GM23338 (cell line): ENCODE data around the gene MS4A13. TPM values are rescaled to one million over a fixed set of nuclear protein-coding genes. Genes with fewer than 3 reads are reported as not detected.

Experiments used
- ATAC-seq: fragments of 200-7000 bp; cut with Tn5 transposase; 3 replicates; pipeline ENCODE4 v1.9.1; 2020
- DNase-seq: peaks from one replicate; pipeline ENCODE4 v3.0.0-alpha.2; 2015; ENCODE audit warnings: low spot score
- H2AFZ ChIP-seq: fragments of 200-600 bp; sonication (generic); 2 replicates; pipeline ENCODE4 v1.8.0; 2016; ENCODE audit warnings: antibody characterized with exemption, mild to moderate bottlenecking, moderate library complexity
- H3F3A ChIP-seq: fragments of 200-600 bp; sonication (generic); replicated peaks from 2 replicates; pipeline ENCODE4 v1.8.0; 2017; ENCODE audit warnings: antibody characterized with exemption, mixed run types, low read depth
- H3K27ac ChIP-seq: fragments of 200-600 bp; sonication (generic); 2 replicates; pipeline ENCODE4 v1.6.1; 2016; ENCODE audit warnings: low read depth
- H3K27me3 ChIP-seq: fragments of 200-600 bp; sonication (generic); 2 replicates; pipeline ENCODE4 v1.8.0; 2016; ENCODE audit warnings: mild to moderate bottlenecking, mixed run types, moderate library complexity; ENCODE audit not compliant: insufficient read depth
- H3K36me3 ChIP-seq: fragments of 200-600 bp; sonication (generic); 2 replicates; pipeline ENCODE4 v1.8.0; 2016; ENCODE audit warnings: mild to moderate bottlenecking; ENCODE audit not compliant: insufficient read depth
- H3K4me1 ChIP-seq: fragments of 200-600 bp; sonication (generic); 2 replicates; pipeline ENCODE4 v1.8.0; 2016; ENCODE audit warnings: mild to moderate bottlenecking, moderate library complexity; ENCODE audit not compliant: insufficient read depth
- H3K4me2 ChIP-seq: fragments of 200-600 bp; sonication (generic); 2 replicates; pipeline ENCODE4 v1.7.1; 2017; ENCODE audit warnings: mixed run types
- H3K4me3 ChIP-seq: fragments of 200-600 bp; sonication (generic); 2 replicates; pipeline ENCODE4 v1.6.1; 2016; ENCODE audit warnings: mixed run types
- H3K79me2 ChIP-seq: fragments of 200-600 bp; sonication (generic); replicated peaks from 2 replicates; pipeline ENCODE4 v1.8.0; 2017; ENCODE audit warnings: mild to moderate bottlenecking; ENCODE audit not compliant: insufficient read depth
- H3K9me2 ChIP-seq: fragments of 200-600 bp; sonication (generic); 2 replicates; pipeline ENCODE4 v1.8.0; 2017; ENCODE audit not compliant: insufficient read depth
- H4K20me1 ChIP-seq: fragments of 200-600 bp; sonication (generic); replicated peaks from 2 replicates; pipeline ENCODE4 v1.8.0; 2017; ENCODE audit warnings: mild to moderate bottlenecking; ENCODE audit not compliant: insufficient read depth
- H3K27ac Mint-ChIP-seq: 2 replicates; pipeline ENCODE4 v1.8.0; 2020; ENCODE audit warnings: inconsistent platforms, mild to moderate bottlenecking, moderate library complexity, mixed read lengths
- H3K27me3 Mint-ChIP-seq: 3 replicates; pipeline ENCODE4 v1.8.0; 2022; ENCODE audit warnings: low read depth, mild to moderate bottlenecking, moderate library complexity, mixed read lengths, inconsistent platforms; ENCODE audit not compliant: insufficient read depth, poor library complexity
- H3K36me3 Mint-ChIP-seq: 3 replicates; pipeline ENCODE4 v1.8.0; 2021; ENCODE audit warnings: low read depth, mild to moderate bottlenecking, inconsistent platforms, moderate library complexity, mixed read lengths
- H3K4me1 Mint-ChIP-seq: 3 replicates; pipeline ENCODE4 v1.8.0; 2020; ENCODE audit warnings: mild to moderate bottlenecking, inconsistent platforms, mixed read lengths
- H3K4me3 Mint-ChIP-seq: 3 replicates; pipeline ENCODE4 v1.8.0; 2021; ENCODE audit warnings: moderate library complexity, mild to moderate bottlenecking, inconsistent platforms, mixed read lengths
- H3K9me3 Mint-ChIP-seq: 3 replicates; pipeline ENCODE4 v1.8.0; 2020; ENCODE audit warnings: moderate library complexity, mild to moderate bottlenecking, inconsistent platforms, mixed read lengths
- CREB1 ChIP-seq: fragments of 250-450 bp; sonication (Bioruptor Pico); IDR thresholded peaks from 2 replicates; pipeline ENCODE4 v1.5.0; 2020; ENCODE audit warnings: low read depth, mild to moderate bottlenecking, moderate library complexity
- EZH2 ChIP-seq: fragments of 200-600 bp; sonication (generic); IDR thresholded peaks from one replicate; pipeline ENCODE4 v1.8.0; 2017; ENCODE audit warnings: antibody characterized with exemption, mild to moderate bottlenecking, low read depth; ENCODE audit not compliant: unreplicated experiment
- EZH2phosphoT487 ChIP-seq: fragments of 200-600 bp; sonication (generic); IDR thresholded peaks from one replicate; pipeline ENCODE4 v1.8.1; 2018; ENCODE audit warnings: antibody characterized with exemption; ENCODE audit not compliant: unreplicated experiment
- JUNB ChIP-seq: IDR thresholded peaks from one replicate; pipeline ENCODE4 v1.6.1; 2016; ENCODE audit warnings: antibody characterized with exemption; ENCODE audit not compliant: unreplicated experiment
- NANOG ChIP-seq: IDR thresholded peaks from 2 replicates; pipeline ENCODE4 v1.6.1; 2016; ENCODE audit warnings: antibody characterized with exemption, borderline replicate concordance
- POLR2AphosphoS5 ChIP-seq: IDR thresholded peaks from 2 replicates; pipeline ENCODE4 v1.6.1; 2016; ENCODE audit warnings: antibody characterized with exemption, low read depth
- REST ChIP-seq: IDR thresholded peaks from one replicate; pipeline ENCODE4 v1.6.1; 2018; ENCODE audit warnings: antibody characterized with exemption; ENCODE audit not compliant: unreplicated experiment
- STAT1 ChIP-seq: IDR thresholded peaks from one replicate; pipeline ENCODE4 v1.6.1; 2016; ENCODE audit warnings: antibody characterized with exemption; ENCODE audit not compliant: unreplicated experiment
- ZNF114 ChIP-seq: fragments of 250-450 bp; sonication (Bioruptor Pico); IDR thresholded peaks from 2 replicates; pipeline ENCODE4 v1.5.0; 2020; ENCODE audit warnings: mild to moderate bottlenecking, moderate library complexity
- ZNF331 ChIP-seq: fragments of 250-450 bp; sonication (Bioruptor Pico); IDR thresholded peaks from 2 replicates; pipeline ENCODE4 v1.5.0; 2020; ENCODE audit warnings: low read depth, mild to moderate bottlenecking, moderate library complexity
- ZNF462 ChIP-seq: fragments of 250-450 bp; sonication (Bioruptor Pico); IDR thresholded peaks from 2 replicates; pipeline ENCODE4 v1.5.0; 2020; ENCODE audit warnings: mild to moderate bottlenecking, moderate library complexity
- polyA plus RNA-seq: library from polyadenylated mRNA; unstranded; fragments of >200 nt; fragmentation: Nextera tagmentation; extraction: Ambion mirVana; gene quantifications from 2 replicates; pipeline ENCODE4 v1.2.1, GENCODE V29; 2016
- total RNA-seq: library from RNA; depleted of rRNA; stranded (reverse); fragments of >200 nt; shearing (Covaris generic); gene quantifications from 2 replicates; pipeline ENCODE4 v1.2.3, GENCODE V29; 2014
- TF ChIP-seq, protein P1 (sequence below), 2 experiments: fragments of 200-600 bp in 1 of 2; sonication (generic) in 1 of 2; conservative IDR thresholded peaks; 2 replicates each; pipeline versions ENCODE4 v1.5.1 to v1.6.1; 2016 to 2017; ENCODE audit warnings: antibody characterized with exemption in 2 of 2, low read depth in 2 of 2, mild to moderate bottlenecking in 2 of 2, moderate library complexity in 1 of 2
- TF ChIP-seq, protein P2 (sequence below): IDR thresholded peaks from 2 replicates; pipeline ENCODE4 v1.6.1; 2016; ENCODE audit warnings: antibody characterized with exemption

MS4A13 gene
- total and polyA plus RNA-seq, 2 experiments from 2014 or later, result not detected

DNA sequence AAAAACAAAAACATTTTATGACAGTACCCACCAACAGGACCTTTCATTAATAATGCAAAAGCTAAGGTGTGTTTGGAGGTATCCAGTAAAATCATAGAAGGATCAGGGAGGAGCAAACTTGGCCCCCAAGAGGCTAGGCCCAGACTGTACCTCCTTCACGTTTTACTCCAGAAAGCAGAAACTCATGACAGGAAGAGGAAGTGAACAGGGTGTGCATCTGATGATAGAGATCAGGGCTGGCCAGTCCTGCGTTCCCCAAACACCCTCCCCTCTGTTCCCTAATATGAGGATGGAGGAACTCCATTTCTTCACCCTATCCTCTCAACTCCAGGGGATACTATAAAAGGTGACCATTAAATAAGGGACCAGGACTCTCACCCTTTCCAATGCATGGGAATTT, 32.8 kb upstream of the MS4A13 start:
- H3K4me1 ChIP-seq, result no peaks in the 10 kb centered on the region
- no peak for DNase-seq
- H3K4me2 ChIP-seq, result no peak overlapping the region
- no peak overlapping the region for H3K4me3 Mint-ChIP-seq
- H3F3A ChIP-seq, result no peaks in the 10 kb centered on the region
- no peaks in the 10 kb centered on the region for H3K36me3 ChIP-seq
- ATAC-seq, result no peak
- no peaks in the 10 kb centered on the region for H3K9me2 ChIP-seq
- H3K4me1 Mint-ChIP-seq, result no peaks in the 10 kb centered on the region
- H4K20me1 ChIP-seq, result no peaks in the 10 kb centered on the region
- no peaks in the 10 kb centered on the region for H3K9me3 Mint-ChIP-seq
- H3K4me3 ChIP-seq, result no peak overlapping the region
- H3K79me2 ChIP-seq, result no peaks in the 10 kb centered on the region
- no peak overlapping the region for H3K27ac Mint-ChIP-seq
- no peak overlapping the region for H3K27ac ChIP-seq
- H3K27me3 ChIP-seq, result no peaks in the 10 kb centered on the region
- TF ChIP-seq POLR2AphosphoS5 (no peak), NANOG (no peak), STAT1 (no peak), JUNB (no peak), EZH2 (no peak), REST (no peak), ZNF331 (no peak), CREB1 (CRISPR knock-in tag) (no peak), EZH2phosphoT487 (no peak), ZNF114 (CRISPR knock-in tag) (no peak), ZNF462 (no peak)
- TF ChIP-seq, protein P1, sequence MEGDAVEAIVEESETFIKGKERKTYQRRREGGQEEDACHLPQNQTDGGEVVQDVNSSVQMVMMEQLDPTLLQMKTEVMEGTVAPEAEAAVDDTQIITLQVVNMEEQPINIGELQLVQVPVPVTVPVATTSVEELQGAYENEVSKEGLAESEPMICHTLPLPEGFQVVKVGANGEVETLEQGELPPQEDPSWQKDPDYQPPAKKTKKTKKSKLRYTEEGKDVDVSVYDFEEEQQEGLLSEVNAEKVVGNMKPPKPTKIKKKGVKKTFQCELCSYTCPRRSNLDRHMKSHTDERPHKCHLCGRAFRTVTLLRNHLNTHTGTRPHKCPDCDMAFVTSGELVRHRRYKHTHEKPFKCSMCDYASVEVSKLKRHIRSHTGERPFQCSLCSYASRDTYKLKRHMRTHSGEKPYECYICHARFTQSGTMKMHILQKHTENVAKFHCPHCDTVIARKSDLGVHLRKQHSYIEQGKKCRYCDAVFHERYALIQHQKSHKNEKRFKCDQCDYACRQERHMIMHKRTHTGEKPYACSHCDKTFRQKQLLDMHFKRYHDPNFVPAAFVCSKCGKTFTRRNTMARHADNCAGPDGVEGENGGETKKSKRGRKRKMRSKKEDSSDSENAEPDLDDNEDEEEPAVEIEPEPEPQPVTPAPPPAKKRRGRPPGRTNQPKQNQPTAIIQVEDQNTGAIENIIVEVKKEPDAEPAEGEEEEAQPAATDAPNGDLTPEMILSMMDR (conservative IDR thresholded peaks at IDR 0.05; ENCODE audit: low read depth in 2 of 2), result no peak
- TF ChIP-seq, protein P2, sequence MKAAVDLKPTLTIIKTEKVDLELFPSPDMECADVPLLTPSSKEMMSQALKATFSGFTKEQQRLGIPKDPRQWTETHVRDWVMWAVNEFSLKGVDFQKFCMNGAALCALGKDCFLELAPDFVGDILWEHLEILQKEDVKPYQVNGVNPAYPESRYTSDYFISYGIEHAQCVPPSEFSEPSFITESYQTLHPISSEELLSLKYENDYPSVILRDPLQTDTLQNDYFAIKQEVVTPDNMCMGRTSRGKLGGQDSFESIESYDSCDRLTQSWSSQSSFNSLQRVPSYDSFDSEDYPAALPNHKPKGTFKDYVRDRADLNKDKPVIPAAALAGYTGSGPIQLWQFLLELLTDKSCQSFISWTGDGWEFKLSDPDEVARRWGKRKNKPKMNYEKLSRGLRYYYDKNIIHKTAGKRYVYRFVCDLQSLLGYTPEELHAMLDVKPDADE, result no peak
- H3K36me3 Mint-ChIP-seq, result no peaks in the 10 kb centered on the region; the same call in 2 of the 3 replicates
- no peaks in the 10 kb centered on the region for H3K27me3 Mint-ChIP-seq
- H2AFZ ChIP-seq, result no peak overlapping the region
